SK-N-SH (cell line): ENCODE measurements around the gene BCL6. TPM values are rescaled to one million over a fixed set of nuclear protein-coding genes. Genes with fewer than 3 reads are reported as not detected.

Source experiments
- CTCF ChIA-PET: fragments of 300-600, 350-600 bp; formaldehyde crosslinking; extraction: SDS; loops from one replicate; lab custom pipeline; 2021; lab: Yijun Ruan, JAX
- POLR2A ChIA-PET: fragments of 350-600 bp; sonication (Branson Sonifier 250); formaldehyde crosslinking; extraction: SDS; loops from one replicate; lab custom pipeline; 2020; ENCODE audit warnings: antibody characterized with exemption, inconsistent platforms; lab: Yijun Ruan, JAX
- DNase-seq: peaks from one replicate; pipeline ENCODE4 v3.0.0; 2012
- H2AFZ ChIP-seq: fragments of 200-600 bp; sonication (generic); 2 replicates; pipeline ENCODE4 v1.8.1; 2016; ENCODE audit warnings: antibody characterized with exemption, mild to moderate bottlenecking, low read depth
- H3F3A ChIP-seq: fragments of 200-600 bp; sonication (generic); replicated peaks from 2 replicates; pipeline ENCODE3; 2016; ENCODE audit warnings: antibody characterized with exemption, mild to moderate bottlenecking; ENCODE audit not compliant: insufficient read depth
- H3K27ac ChIP-seq, 2 experiments: fragments of 200-500 bp in 1 of 2; fragments of 200-600 bp in 1 of 2; sonication (Bioruptor generic) in 1 of 2; sonication (generic), shearing (Covaris generic) in 1 of 2; 2 replicates each; pipeline versions ENCODE4 v1.5.1 to v1.6.1; 2014 to 2016; ENCODE audit warnings: low read depth in 2 of 2, inconsistent platforms in 1 of 2, low read length in 1 of 2, mild to moderate bottlenecking in 1 of 2, mixed read lengths in 1 of 2
- H3K27me3 ChIP-seq: fragments of 200-600 bp; sonication (generic), shearing (Covaris generic); 2 replicates; pipeline ENCODE4 v1.6.1; 2016; ENCODE audit warnings: mixed run types; ENCODE audit not compliant: insufficient read depth
- H3K36me3 ChIP-seq, 2 experiments: fragments of 200-500 bp in 1 of 2; fragments of 200-600 bp in 1 of 2; sonication (Bioruptor generic) in 1 of 2; sonication (generic) in 1 of 2; replicated peaks in 1 of 2; 2 replicates each; pipeline versions ENCODE3 to v1.5.1; 2014 to 2016; ENCODE audit warnings: low read length in 1 of 2, mild to moderate bottlenecking in 1 of 2; ENCODE audit not compliant: insufficient read depth in 2 of 2, control insufficient read depth in 1 of 2
- H3K4me1 ChIP-seq, 2 experiments: fragments of 200-500 bp in 1 of 2; fragments of 200-600 bp in 1 of 2; sonication (Bioruptor generic) in 1 of 2; sonication (generic), shearing (Covaris generic) in 1 of 2; 2 replicates each; pipeline versions ENCODE4 v1.5.1 to v1.6.1; 2014 to 2016; ENCODE audit warnings: low read depth in 1 of 2, low read length in 1 of 2, mixed run types in 1 of 2; ENCODE audit not compliant: insufficient read depth in 2 of 2, control insufficient read depth in 1 of 2
- H3K4me2 ChIP-seq: fragments of 200-600 bp; sonication (generic), shearing (Covaris generic); 2 replicates; pipeline ENCODE4 v1.6.1; 2017; ENCODE audit warnings: mixed run types
- H3K4me3 ChIP-seq, 2 experiments: fragments of 200-500 bp in 1 of 2; fragments of 200-600 bp in 1 of 2; sonication (Bioruptor generic) in 1 of 2; sonication (generic), shearing (Covaris generic) in 1 of 2; 2 replicates each; pipeline versions ENCODE4 v1.5.1 to v1.8.1; 2014 to 2016; ENCODE audit warnings: low read depth in 2 of 2, inconsistent platforms in 1 of 2, low read length in 1 of 2, mild to moderate bottlenecking in 1 of 2, mixed read lengths in 1 of 2, moderate library complexity in 1 of 2
- H3K79me2 ChIP-seq: fragments of 200-600 bp; sonication (generic); 2 replicates; pipeline ENCODE4 v1.8.1; 2017; ENCODE audit warnings: mild to moderate bottlenecking; ENCODE audit not compliant: insufficient read depth
- H3K9ac ChIP-seq: fragments of 200-600 bp; sonication (generic); 2 replicates; pipeline ENCODE4 v1.6.1; 2017; ENCODE audit warnings: mixed run types
- H3K9me2 ChIP-seq: fragments of 200-600 bp; sonication (generic); 2 replicates; pipeline ENCODE4 v1.6.1; 2017; ENCODE audit warnings: mixed run types
- H3K9me3 ChIP-seq: fragments of 200-600 bp; sonication (generic); 2 replicates; pipeline ENCODE4 v1.6.1; 2017; ENCODE audit warnings: mixed run types, mild to moderate bottlenecking, moderate library complexity
- H4K20me1 ChIP-seq: fragments of 200-600 bp; sonication (generic); 2 replicates; pipeline ENCODE4 v1.6.1; 2017; ENCODE audit warnings: mild to moderate bottlenecking, mixed run types; ENCODE audit not compliant: insufficient read depth
- CHD2 ChIP-seq: fragments of 150-350 bp; IDR thresholded peaks from 2 replicates; pipeline ENCODE4 v1.6.1; 2018; ENCODE audit warnings: low read length; ENCODE audit not compliant: partially characterized antibody
- EP300 ChIP-seq, 2 experiments: IDR thresholded peaks; 2 replicates each; pipeline versions ENCODE4 v1.4.0 to v1.6.1; 2012; ENCODE audit warnings: borderline replicate concordance in 1 of 2, low read depth in 1 of 2, low read length in 1 of 2
- GABPA ChIP-seq: IDR thresholded peaks from 2 replicates; pipeline ENCODE4 v1.4.0; 2012; ENCODE audit warnings: low read depth, mild to moderate bottlenecking
- IRF3 ChIP-seq: fragments of 150-350 bp; IDR thresholded peaks from 2 replicates; pipeline ENCODE4 v1.6.1; 2016; ENCODE audit warnings: mild to moderate bottlenecking, low read depth, low read length
- JUND ChIP-seq: IDR thresholded peaks from 2 replicates; pipeline ENCODE4 v1.4.0; 2012
- NFIC ChIP-seq: IDR thresholded peaks from 2 replicates; pipeline ENCODE4 v1.4.0; 2012; ENCODE audit warnings: borderline replicate concordance
- POLR2AphosphoS5 ChIP-seq: IDR thresholded peaks from 2 replicates; pipeline ENCODE4 v1.6.1; 2012; ENCODE audit warnings: low read depth, low read length
- RFX5 ChIP-seq: IDR thresholded peaks from 2 replicates; pipeline ENCODE4 v1.6.1; 2012; ENCODE audit warnings: mild to moderate bottlenecking, improper control_type of control experiment, low read length
- RXRA ChIP-seq: IDR thresholded peaks from 2 replicates; pipeline ENCODE4 v1.4.0; 2012; ENCODE audit warnings: low read depth, mild to moderate bottlenecking, borderline replicate concordance
- SIN3A ChIP-seq: IDR thresholded peaks from 2 replicates; pipeline ENCODE4 v1.6.1; 2012; ENCODE audit warnings: low read depth, mild to moderate bottlenecking, low read length, moderate library complexity, borderline replicate concordance
- SMC3 ChIP-seq: IDR thresholded peaks from 2 replicates; pipeline ENCODE4 v1.6.1; 2012; ENCODE audit warnings: low read depth, low read length, improper control_type of control experiment
- TEAD4 ChIP-seq: IDR thresholded peaks from 2 replicates; pipeline ENCODE4 v1.4.0; 2012; ENCODE audit warnings: mild to moderate bottlenecking, borderline replicate concordance; ENCODE audit not compliant: insufficient read depth
- ZBTB33 ChIP-seq: IDR thresholded peaks from 2 replicates; pipeline ENCODE4 v1.4.0; 2012; ENCODE audit warnings: low read depth, borderline replicate concordance
- WGBS: methylation state at CpG from one replicate; pipeline ENCODE4 v1.1.6; 2017; ENCODE audit warnings: low lambda C conversion rate; 5-methylcytosine and 5-hydroxymethylcytosine counted together
- polyA plus RNA-seq, 3 experiments: library from polyadenylated mRNA; depleted of rRNA; stranded (reverse); fragments of >200 nt; gene quantifications; 2 replicates each; pipeline ENCODE4 v1.2.3, GENCODE V29; 2012
- TF ChIP-seq, protein P1 (sequence below): IDR thresholded peaks from 2 replicates; pipeline ENCODE4 v1.4.0; 2012; ENCODE audit warnings: low read depth, borderline replicate concordance
- TF ChIP-seq, protein P2 (sequence below): fragments of 200-600 bp; sonication (generic); IDR thresholded peaks from 2 replicates; pipeline ENCODE4 v1.6.1; 2017; ENCODE audit warnings: antibody characterized with exemption, mild to moderate bottlenecking, moderate library complexity

BCL6 gene
- polyA plus RNA-seq, 1 of the 3 experiments (the other 2 are of a cell fraction), result 13.8 TPM

- peaks cover 28% of the 10 kb centered on the region for H3F3A ChIP-seq
- H3K9ac ChIP-seq, result peak overlapping the region; percentile 93; the same call in 1 of the 2 replicates
- peak overlapping the region; percentile 48 for H2AFZ ChIP-seq
- H3K36me3 ChIP-seq, result peaks cover 0 to 7% of the 10 kb centered on the region in 2 experiments
- TF ChIP-seq GABPA, result no peak
- TF ChIP-seq, protein P1, sequence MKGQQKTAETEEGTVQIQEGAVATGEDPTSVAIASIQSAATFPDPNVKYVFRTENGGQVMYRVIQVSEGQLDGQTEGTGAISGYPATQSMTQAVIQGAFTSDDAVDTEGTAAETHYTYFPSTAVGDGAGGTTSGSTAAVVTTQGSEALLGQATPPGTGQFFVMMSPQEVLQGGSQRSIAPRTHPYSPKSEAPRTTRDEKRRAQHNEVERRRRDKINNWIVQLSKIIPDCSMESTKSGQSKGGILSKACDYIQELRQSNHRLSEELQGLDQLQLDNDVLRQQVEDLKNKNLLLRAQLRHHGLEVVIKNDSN, result no peak
- TF ChIP-seq ZBTB33, result 0 out of 2 replicates have a peak, but pooled peaks have one; percentile 15
- TF ChIP-seq NFIC, result peak; percentile 40; the same call in 1 of the 2 replicates
- TF ChIP-seq IRF3, result no peak
- 0 out of 2 replicates have a peak, but pooled peaks have one; percentile 38 for TF ChIP-seq RXRA
- H4K20me1 ChIP-seq, result peaks cover 17% of the 10 kb centered on the region; the same call in 1 of the 2 replicates
- H3K4me3 ChIP-seq, result peak overlapping the region; percentile 51 to 94
- H3K9me2 ChIP-seq, result no peaks in the 10 kb centered on the region
- H3K27ac ChIP-seq, result peak overlapping the region; percentile 68 to 97
- WGBS, result 3% methylated on average over 22 of the region's 22 CpGs
- peaks cover 93% of the 10 kb centered on the region for H3K79me2 ChIP-seq
- H3K27me3 ChIP-seq, result no peaks in the 10 kb centered on the region
- H3K9me3 ChIP-seq, result no peaks in the 10 kb centered on the region
- H3K4me1 ChIP-seq, result peaks cover 32 to 36% of the 10 kb centered on the region in 2 experiments; a peak in 3 of 4 replicates
- no peak for DNase-seq
- peak overlapping the region; percentile 93 for H3K4me2 ChIP-seq
- POLR2A ChIA-PET, result no interaction called here
- CTCF ChIA-PET, result interaction anchor here (0.6 to 6.3 kb wide), 45 partner anchors 10 to 1559 kb away, joined by 3 to 137 read pairs (median 5); no protein-coding TSS in a partner anchor
These were observed 6.1 kb downstream of the BCL6 start for GRCh38 chr3:187739094-187739560.

DNA sequence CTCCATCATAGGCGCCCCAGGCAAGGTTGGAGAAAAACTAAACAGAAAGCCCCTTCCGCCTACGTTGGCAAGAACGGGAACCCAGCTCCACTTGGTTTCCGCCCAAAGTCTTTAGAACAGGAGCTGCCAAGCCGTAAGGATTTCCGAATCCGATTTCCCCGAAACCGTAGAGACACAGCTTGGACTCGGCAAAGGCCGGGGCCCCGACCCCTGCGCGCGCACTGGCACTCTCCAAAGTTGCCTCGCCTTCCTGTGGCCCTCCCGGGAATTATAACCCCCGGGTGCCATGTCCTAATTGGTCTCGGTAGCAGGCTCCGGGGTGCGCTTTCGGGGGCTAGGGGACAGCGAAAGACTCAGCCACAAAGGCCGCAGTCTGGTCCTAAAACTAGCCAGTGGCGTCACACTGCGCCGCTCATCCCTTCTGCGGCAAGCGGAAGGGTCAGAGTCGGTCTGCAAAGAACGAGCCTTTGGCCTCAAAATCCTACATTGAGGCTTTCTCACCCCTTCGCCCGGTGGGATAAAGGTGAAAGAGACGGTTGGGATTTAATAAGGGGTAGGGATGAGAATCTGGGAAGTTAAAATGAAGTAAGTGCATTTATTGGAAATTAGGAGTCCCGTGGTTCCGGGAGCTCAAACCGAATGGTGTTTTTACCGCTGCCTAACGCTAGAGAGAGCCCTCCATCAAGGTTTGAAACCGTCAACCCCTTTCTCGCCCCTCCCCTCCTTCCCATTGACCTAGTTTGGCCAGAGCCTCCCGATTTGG is 6.8 kb downstream of the BCL6 start:
- peak; percentile 87 for DNase-seq
- H3K36me3 ChIP-seq, result peaks cover 2 to 13% of the 10 kb centered on the region in 2 experiments
- POLR2A ChIA-PET, result no interaction called here
- TF ChIP-seq RFX5 (no peak), JUND (no peak), EP300 (IDR thresholded peaks at IDR 0.05; ENCODE audit: borderline replicate concordance in 1 of 2, low read depth in 1 of 2, low read length in 1 of 2) (0 out of 4 replicates have a peak, but pooled peaks of 1 of the 2 experiments have one; percentile 5), POLR2AphosphoS5 (0 out of 2 replicates have a peak, but pooled peaks have one; percentile 25), CHD2 (peak; percentile 18), TEAD4 (no peak), SIN3A (no peak; the same call in 1 of the 2 replicates), SMC3 (0 out of 2 replicates have a peak, but pooled peaks have one; percentile 55)
- TF ChIP-seq, protein P2, sequence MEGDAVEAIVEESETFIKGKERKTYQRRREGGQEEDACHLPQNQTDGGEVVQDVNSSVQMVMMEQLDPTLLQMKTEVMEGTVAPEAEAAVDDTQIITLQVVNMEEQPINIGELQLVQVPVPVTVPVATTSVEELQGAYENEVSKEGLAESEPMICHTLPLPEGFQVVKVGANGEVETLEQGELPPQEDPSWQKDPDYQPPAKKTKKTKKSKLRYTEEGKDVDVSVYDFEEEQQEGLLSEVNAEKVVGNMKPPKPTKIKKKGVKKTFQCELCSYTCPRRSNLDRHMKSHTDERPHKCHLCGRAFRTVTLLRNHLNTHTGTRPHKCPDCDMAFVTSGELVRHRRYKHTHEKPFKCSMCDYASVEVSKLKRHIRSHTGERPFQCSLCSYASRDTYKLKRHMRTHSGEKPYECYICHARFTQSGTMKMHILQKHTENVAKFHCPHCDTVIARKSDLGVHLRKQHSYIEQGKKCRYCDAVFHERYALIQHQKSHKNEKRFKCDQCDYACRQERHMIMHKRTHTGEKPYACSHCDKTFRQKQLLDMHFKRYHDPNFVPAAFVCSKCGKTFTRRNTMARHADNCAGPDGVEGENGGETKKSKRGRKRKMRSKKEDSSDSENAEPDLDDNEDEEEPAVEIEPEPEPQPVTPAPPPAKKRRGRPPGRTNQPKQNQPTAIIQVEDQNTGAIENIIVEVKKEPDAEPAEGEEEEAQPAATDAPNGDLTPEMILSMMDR, result peak; percentile 83

More for the DNA sequence above, 6.8 kb downstream of the BCL6 start:
- Histone ChIP-seq H3K4me2 (peak overlapping the region; percentile 93), H4K20me1 (peaks cover 17% of the 10 kb centered on the region; the same call in 1 of the 2 replicates), H3K4me3 (peak overlapping the region; percentile 51 to 94), H3K4me1 (peaks cover 31 to 32% of the 10 kb centered on the region in 2 experiments; a peak in 3 of 4 replicates), H3K9me2 (no peaks in the 10 kb centered on the region), H3K27ac (peak overlapping the region; percentile 50 to 97; a peak in 3 of 4 replicates), H2AFZ (peak overlapping the region; percentile 86), H3K9me3 (no peaks in the 10 kb centered on the region), H3K79me2 (peaks cover 87% of the 10 kb centered on the region), H3K9ac (peak overlapping the region; percentile 93), H3K27me3 (no peaks in the 10 kb centered on the region), H3F3A (peaks cover 28% of the 10 kb centered on the region)
- 8% methylated on average over 31 of the region's 43 CpGs for WGBS
- CTCF ChIA-PET, result interaction anchor here (0.7 to 6.3 kb wide), 42 partner anchors 10 to 1538 kb away, joined by 3 to 137 read pairs (median 4); no protein-coding TSS in a partner anchor
